HG03097 (cell line): ENCODE data around the gene SRRM1.
"Not testable (repeated sequence)": the region's sequence is repeated elsewhere in the genome, so short reads cannot be mapped to it uniquely, and the experiment has no call there.

Experiments used
- ATAC-seq: cut with Tn5 transposase; IDR thresholded peaks from one replicate; pipeline ENCODE4 v1.9.1; 2021; ENCODE audit not compliant: unreplicated experiment, low FRiP score

The SRRM1 gene

DNA sequence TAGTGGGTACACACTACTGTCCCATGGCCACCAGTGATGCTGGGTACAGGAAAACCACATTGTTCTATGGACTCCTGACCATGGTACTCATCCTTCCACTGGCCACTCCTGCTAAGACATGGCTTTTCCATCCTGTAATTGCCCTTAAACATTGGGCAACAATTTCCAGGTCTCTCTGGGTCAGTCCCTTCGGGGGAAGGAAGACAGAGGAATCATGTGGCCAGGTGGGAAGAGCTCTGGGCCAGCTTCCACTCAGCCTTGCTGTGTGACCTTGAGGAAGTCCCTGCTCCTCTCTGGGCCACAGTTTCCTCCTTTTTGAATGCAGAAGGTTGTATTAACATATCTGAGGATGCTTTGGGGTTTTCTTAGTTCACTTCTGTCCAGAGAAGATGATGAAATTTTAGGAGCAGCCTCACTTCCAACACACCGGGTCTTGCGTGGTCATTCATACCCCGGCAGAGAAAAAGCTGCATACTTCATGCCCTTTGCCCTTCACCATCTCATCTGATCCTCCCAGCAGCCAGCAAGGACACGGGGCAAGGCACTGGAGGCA lies 50.8 kb downstream of the SRRM1 start:
- no peak for ATAC-seq

DNA sequence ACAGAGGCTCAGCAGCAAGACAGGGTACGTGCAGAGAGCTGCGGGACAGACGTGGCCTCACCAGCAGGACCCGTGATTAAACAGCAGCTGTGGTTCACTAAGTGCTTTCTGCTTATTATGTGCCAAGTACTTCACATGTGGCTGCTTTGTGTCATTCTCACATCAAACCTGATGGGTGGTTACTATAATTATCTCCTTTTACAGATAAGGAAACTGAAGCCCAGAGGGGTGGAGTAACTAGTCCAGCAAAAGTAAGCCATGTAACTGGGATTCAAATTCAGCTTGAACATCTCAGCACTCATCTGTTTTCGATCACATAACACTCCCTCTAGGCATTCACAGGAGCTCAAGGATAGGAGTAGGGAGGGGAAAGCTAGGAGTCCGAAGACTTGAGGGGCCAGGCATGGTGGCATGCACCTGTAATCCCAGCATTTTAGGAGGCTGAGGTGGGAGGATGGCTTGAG lies 51.3 kb downstream of the SRRM1 start:
- ATAC-seq, result no peak

DNA sequence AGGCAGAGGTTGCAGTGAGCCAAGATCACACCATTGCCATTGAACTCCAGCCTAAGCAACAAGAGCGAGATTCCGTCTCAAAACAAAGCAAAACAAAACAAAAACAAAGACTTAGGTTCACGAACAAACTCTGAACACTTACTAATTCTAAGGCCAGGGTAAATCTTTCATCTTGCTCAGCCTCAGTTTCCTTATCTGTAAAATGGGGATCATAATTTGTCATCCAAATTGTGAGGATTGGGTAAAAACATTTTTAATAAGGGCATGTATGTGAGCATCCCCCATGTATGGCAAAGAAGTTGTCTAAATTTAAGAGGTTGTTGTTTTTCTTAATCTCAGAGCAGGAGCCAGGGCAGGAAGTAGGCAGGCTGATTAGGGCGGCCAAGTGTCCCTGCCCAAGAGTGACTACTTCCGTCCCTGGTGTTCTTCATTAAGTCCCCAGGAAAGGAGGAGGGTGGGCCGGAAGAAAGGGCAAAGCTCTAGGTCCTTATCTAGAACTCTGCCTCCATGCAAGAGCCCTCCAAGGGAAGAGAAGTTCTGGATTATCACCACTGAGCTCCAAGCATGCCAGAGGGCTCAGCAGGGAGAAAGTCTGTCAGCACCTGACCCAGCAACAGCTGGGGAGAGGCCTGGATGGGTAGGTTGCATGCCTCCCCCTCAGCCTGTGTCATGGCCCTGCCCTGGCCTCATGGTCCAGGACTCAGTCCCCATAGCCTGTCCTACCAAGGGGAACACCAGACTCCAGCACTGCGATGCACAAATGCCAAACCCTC lies 52.3 kb downstream of the SRRM1 start:
- no peak for ATAC-seq

DNA sequence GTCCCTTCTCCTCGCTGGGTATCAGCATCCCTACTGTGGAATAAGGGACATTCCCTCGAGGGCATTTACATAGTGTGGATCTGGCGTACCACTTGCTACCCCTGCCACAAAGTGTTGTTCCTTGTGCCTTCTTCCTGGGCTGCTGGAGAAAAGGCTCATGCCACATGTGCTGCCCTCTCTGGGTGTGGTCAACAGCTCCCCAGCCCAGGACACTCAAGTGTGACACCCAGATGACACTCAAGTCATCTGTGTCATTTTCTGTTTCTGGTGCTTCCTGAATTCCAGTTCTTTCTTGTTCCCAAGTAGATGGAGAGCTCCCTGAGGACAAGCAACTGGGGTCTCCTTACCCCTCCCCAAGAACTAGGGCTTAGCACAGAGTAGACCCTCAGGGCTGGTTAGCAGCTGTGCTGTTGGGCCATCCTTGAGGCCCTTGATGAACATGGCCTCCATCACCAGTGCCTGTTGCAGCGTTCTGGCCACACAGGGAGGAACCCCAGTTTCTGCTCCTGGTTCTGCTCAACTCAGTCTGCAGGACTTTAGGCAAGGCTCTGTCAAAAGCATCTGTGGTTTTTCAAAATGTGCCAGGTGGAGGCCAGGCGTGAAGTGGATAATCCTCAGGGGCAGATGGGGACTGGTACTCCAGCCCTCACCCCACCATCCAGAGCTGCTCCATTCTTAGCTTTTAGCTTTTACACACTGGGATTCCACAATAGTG lies 53.1 kb downstream of the SRRM1 start:
- no peak for ATAC-seq

DNA sequence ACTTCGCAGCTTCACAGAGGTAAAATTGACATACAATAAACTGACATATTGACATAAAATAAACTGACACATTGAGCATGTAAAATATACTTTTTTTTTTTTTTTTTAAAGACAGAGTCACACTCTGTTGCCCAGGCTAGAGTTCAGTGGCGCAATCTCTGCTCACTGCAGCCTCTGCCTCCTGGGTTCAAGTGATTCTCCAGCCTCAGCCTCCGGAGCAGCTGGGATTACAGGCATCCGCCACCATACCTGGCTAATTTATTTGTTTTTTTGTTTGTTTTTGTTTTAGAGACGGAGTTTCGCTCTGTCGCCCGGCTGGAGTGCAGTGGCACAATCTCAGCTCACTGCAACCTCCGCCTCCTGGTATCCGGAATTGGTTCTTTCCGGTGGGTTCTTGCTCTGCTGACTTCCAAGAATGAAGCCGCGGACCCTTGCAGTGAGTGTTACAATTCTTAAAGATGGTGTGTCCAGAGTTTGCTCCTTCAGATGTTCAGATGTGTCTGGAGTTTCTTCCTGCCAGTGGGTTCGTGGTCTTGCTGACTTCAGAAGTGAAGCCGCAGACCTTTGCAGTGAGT lies 53.7 kb downstream of the SRRM1 start:
- no peak for ATAC-seq

DNA sequence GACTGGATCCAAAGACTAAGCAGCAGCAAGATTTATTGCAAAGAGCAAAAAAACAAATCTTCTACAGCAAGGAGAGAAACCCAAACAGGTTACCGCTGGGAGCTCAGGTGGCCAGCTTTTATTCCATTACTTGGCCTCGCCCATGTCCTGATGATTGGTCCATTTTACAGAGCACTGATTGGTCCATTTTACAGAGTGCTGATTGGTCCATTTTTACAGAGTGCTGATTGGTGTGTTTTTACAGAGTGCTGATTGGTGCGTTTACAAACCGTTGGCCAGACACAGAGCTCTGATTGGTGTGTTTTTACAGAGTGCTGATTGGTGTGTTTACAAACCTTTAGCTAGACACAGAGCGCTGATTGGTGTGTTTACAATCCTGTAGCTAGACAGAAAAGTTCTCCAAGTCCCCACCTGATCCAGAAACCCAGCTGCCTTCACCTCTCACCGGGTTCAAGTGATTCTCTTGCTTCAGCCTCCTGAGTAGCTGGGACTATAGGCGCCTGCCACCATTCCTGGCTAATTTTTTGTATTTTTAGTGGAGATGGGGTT lies 54.4 kb downstream of the SRRM1 start:
- not testable (repeated sequence) for ATAC-seq

DNA sequence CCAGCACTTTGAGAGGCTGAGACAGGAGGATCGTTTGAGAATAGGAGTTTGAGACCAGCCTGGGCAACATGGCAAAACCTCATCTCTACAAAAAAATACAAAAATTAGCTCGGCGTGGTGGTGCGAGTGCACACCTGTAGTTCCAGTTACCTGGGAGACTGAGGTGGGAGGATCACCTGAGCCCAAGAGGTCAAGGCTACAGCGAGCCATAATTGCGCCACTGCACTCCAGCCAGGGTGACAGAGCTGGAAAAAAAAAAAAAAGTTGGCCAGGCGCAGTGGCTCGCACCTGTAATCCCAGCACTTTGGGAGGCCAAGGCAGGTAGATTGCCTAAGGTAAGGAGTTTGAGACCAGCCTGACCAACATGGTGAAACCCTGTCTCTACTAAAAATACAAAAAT lies 55.2 kb downstream of the SRRM1 start:
- not testable (repeated sequence) for ATAC-seq

DNA sequence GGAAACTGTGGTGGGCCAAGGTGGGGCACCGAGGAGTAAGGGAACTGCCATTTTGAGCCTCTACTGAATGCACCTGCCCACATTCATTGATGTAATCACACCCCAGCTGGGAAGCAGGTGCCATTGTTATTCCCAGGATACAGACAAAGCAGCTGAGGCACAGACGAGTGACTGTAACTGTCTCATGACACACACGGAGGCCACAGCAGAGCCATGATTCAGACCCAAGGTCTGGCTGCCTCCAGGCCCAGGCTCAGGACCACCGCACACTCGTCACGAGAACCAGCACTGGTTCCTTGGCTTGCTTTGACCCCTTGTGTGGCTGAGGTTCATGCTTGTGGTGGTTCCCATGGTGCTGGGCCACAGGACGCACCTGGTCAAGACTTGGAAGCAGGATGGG lies 56.5 kb downstream of the SRRM1 start:
- ATAC-seq, result no peak

DNA sequence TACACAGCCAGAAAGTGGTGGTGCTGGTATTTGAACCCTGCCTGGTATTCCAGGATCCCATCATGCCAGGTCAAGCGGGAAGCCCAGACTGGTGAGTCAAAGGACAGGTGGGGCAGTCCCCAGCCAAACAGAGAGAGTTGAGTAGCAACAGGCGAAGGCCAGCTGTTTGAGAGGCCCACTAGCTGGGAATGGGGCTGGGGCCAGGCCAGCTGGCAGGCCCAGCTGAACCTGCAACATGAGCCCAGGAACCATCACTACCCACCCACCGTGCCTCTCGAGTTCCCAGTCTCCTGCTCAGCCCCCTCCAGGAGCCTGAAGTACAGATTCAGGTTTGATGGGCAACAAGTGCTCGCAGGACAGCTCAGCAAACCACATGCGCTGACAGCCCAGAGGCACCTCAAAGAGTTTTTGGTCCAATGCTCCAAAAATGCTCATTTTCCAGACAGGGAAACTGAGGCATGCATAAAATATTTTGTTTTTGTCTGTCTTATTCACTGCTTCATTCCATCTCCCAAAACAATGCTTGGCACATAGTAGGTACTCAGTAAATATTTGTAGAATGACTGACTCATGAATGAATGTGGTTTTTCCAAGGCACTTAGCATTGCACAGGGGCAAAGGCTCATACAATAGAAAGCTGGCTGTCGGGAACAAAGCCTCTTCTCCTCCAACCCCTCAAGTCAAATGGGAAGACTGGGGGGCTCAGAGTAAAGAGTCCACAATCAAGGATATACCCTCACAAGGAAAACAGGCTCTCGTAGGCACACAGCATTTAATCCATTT lies 59.6 kb downstream of the SRRM1 start:
- no peak for ATAC-seq

DNA sequence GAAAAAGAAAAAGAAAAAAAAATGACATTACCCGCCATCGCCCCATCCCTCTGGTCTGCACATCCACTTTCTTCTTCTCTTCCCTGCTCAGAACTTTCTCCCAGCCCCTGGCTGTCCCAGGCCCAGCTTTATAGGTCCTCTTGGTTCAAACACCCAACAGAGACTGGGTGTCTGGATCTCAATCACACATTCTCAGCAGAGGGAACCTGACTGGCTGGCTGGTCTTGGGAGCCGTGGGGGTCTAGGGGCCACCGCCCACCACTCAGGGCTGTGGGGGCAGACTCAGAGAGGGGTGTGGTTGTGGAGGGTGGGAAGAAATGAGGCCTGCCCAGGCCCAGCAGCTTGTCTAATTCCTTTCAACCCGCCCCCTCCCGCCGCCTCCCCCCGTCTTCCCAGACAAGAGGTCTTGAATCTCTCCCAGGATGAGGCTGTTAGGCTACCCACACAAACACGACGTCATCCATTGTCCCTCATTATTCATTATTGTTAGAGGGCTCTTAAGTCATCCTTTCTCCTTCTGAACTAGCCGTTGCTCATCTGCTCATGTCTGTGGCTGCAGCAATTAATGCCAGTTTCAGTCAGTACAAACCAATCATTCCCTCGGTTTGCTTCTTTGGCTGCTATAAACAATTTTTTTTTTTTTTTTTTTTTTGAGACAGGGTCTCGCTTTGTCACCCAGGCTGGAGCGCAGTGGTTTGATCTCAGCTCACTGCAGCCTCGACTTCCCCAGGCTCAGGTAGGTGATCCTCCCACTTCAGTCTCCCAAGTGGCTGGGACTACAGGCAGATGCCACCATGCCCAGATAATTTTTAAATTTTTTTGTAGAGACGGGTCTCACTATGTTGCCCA lies 61.5 kb downstream of the SRRM1 start:
- ATAC-seq, result no peak

DNA sequence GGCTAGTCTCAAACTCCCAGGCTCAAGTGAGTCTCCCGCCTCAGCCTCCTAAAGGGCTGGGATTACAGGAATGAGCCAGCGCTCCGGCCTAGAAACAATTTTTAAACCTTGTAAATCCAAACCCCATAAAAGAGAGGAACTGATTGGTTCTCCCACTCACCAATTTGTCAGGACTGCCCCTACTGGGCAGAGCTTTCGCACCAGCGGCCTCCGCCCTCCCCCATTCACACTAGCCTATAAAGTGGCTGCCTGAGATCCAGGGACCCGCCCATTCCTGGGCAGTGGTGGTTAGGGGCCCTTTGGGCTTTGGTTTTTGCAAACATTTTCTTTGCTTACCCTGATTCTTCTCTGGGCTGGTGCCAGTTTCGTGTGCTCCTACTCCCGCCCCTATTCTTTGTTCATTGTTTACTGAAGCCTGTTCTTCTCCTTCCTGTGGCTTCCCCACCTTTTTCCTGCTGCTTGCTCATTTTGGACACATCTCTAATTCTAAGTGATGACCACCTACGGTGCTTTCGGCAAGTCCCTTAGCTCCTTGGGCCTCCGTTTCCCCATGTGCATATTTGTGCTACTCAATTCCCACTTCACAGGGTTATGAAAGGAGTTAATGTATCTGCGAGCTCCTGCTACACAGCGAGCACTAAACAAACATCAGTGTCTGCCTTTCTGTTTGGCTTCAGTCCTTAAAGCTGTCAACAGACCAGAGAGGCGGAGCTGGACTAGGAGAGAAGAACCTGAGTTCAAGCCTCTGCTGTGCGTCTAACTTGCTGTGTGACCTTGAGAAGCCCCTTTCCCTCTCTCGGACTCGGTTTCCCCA lies 62.4 kb downstream of the SRRM1 start:
- ATAC-seq, result no peak

DNA sequence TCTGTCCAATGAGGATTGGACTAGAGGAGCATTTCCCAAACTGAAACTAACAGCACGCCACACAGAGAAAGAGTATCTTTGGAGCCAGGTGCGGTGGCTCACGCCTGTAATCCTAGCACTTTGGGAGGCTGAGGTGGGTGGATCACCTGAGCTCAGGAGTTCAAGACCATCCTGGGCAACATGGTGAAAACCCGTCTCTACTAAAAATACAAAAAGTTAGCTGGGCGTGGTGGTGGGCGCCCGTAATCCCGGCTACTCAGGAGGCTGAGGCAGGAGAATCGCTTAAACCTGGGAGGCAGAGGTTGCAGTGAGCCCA lies 62.9 kb downstream of the SRRM1 start:
- not testable (repeated sequence) for ATAC-seq

DNA sequence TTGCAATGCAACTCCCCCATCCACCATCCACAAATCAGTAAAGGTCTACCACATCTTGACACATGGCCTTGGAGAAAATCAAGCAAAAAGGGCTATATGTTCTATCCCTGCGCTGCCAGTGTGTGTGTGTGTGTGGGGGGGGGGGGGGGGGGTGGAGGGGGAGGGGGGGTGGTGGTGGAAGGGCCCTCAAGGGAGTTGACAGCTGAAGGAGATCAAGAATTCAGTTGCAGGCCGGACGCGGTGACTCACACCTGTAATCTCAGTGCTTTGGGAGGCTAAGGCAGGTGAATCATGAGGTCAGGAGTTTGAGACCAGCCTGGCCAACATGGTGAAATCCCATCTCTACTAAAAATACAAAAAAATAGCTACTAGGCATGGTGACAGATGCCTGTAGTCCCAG lies 64.6 kb downstream of the SRRM1 start:
- ATAC-seq, result no peak

DNA sequence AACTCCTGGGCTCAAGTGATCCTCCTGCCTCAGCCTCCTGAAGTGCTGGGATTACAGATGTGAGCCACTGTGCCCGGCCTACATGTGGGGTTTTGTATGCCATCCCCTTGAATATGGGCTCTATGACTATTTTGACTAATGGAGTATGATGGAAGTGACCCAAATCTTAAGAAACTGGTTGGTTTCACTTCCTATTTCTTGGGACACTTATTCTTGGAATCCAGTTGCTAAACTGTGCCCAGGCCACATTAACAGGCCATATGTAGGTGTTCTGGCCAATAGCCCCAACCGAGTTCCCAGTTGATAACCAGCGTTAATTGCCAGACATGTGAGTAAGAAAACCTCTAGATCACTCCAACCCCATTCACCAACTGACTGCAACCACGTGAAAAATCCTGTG lies 65.8 kb downstream of the SRRM1 start:
- no peak for ATAC-seq

DNA sequence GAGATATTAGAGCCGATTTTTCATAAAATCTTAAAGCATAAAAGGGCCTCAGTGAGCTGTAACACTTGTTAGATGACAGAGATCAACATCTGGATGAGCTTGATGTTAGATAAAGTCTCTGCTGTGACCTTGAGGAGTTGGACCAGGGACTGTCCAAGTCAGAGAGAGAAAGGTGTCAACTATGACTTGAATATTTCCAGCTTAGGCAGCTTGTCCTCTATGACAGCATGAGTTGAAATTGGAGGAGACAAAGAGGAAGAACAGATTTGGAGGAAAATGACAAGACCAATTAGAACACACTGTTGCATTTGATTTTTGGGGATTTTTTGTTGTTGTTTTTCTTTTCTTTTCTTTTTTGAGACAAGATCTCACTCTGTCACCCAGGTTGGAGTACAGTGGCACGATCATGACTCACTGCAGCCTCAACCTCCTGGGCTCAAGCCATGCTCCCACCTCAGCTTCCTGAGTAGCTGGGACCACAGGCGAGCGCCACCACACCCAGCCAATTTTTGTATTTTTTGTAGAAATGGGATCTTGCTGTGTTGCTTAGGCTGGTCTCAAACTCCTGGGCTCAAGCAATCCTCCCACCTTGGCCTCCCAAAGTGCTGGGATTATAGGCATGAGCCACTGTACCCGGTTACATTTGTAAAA lies 66.8 kb downstream of the SRRM1 start:
- no peak for ATAC-seq

DNA sequence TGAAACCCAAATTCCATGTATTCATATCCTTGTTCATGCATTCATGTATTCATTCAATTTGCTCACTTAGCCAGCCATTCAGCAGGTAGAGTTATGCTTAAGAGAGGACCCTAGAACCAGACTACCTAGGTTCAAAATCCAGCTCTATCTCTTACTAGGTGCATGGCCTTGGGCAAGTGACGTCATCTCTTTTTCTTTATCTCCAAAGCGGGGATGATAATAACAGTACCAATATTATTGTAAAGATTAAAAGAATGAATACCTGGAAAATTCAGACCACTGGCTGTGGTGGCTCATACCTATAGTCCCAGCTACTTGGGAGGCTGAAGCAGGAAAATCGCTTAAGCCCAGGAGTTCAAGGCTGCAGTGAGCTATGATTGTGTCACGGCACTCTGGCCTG lies 68.2 kb downstream of the SRRM1 start:
- no peak for ATAC-seq

DNA sequence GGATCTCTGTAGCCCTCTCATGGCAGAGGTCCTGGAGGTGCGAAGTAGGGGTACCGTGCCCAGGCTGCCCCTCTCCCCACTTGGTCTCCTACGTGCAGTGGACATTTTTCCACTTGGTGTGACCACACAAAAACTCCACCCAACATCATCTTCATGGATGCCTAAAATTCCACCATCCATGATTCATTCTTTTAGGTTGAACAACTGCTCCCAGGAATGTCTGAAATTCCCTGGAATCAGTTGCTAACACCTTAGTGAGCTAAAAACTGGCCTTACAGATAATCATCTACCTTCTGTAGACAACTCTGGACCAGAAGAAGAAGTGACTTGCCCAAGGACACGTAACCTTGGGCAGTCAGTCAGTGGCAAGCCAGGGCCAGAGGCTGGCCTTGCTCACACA lies 70.1 kb downstream of the SRRM1 start:
- no peak for ATAC-seq

DNA sequence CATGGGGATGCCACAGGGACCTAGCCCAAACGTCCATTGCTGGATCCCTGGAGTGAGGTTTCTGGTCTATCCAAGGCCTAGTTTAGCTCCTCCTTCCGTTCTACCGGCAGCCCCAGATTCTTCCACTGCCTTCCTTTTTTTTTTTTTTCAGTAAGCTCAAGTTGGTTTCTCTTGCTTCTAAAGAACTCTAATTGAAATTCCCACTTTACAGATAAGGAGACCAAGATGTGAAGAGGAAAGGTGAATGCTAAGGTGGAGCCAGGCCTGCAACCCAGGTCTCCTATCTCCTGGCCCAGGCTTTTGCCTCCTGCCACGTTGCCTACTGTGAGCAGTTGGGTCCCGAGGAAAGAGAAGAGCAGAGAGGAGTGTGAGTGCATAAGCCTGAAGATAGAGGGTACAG lies 70.6 kb downstream of the SRRM1 start:
- ATAC-seq, result no peak
